GM18526 (cell line): ENCODE data around the gene NPLOC4.

Experiments
- POLR2A ChIP-seq: IDR thresholded peaks from 3 replicates; pipeline ENCODE4 v1.6.1; 2011; ENCODE audit not compliant: insufficient read length; ENCODE audit errors: extremely low read depth

Gene NPLOC4

DNA sequence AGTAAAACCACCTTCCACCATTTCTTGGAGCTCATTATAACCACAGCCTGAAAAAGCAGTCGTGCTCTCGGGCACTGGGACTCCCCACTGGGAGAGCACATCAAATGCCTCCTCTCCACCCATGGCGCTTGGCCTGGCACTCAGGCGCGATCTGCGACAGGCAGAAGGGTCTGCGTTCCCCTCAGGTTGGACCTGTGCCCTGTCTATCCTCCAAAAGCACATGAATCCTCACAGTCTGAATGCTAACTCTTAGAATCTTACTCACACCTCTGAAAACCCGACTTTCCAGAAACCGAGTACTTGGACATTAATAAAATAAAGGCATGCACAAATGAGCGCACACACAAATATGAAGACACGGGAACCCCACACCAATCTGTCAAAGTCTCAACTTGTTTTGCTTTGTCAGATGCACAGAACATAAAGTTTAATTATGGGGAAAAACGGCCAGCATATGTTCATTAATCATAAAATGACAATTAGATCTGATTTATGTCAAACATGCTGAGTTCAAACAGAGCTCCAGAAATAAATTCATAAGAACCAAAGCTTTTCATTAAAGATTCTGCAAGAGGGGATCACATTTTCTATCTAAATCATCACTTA lies 64.2 kb downstream of the NPLOC4 start:
- no peak for TF ChIP-seq POLR2A

- TF ChIP-seq POLR2A: no peak
These were observed 65.9 kb downstream of the NPLOC4 start for GRCh38 chr17:81570964-81571363.

DNA sequence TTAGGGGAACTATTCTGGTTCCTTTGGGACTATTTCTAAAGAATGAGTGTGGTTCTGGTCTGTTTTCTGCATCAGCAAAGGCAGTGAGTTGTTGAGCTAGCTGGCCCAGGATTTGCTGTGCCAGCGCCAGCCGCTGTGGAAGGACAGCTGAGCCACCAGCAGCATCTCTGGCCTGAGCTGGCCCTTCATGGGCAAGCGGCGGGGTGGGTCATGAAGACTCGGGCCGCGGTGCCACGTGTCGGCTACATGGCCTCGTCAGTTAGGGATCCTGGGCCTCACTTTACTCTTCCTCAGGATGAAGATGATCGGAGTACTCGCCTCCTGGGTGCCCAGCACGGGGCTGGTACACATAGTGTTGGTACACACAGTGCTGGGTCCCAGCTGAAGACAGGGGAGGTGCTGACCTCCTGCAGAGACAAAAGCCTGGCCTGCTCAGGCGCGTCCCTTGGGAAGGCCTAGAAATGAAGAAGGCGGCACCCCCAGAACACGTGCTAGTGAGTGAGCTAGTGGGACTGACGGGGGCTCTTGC lies 66.9 kb downstream of the NPLOC4 start:
- TF ChIP-seq POLR2A: no peak

- no peak for TF ChIP-seq POLR2A
These were observed 68.5 kb downstream of the NPLOC4 start for GRCh38 chr17:81568416-81568815.

- TF ChIP-seq POLR2A: no peak
These were observed 69.7 kb downstream of the NPLOC4 start for GRCh38 chr17:81567191-81567590.

- TF ChIP-seq POLR2A: no peak
These were observed 70.3 kb downstream of the NPLOC4 start for GRCh38 chr17:81566461-81567126.

DNA sequence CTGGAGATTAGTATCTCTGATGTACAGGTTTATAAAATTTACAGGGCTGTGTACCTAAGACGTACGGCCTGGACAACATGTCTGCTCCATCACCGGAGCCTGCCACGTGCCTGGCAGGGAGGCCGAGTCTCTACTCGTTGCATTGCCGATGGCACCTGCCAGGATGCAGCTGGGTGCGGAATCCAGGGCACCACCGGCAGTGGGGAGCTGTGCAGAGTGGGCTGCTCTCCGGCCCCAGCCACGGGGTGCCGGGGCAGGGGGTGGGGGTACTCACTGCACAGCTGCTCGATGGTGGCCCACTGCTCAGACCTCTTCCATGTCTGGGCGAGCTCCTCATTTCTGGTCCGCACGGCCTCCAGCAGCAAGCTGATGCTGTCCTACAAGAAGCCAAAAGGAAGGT lies 71.7 kb downstream of the NPLOC4 start:
- no peak for TF ChIP-seq POLR2A

GRCh38 chr17:81564778-81565177 lies 72.1 kb downstream of the NPLOC4 start:
- no peak for TF ChIP-seq POLR2A

DNA sequence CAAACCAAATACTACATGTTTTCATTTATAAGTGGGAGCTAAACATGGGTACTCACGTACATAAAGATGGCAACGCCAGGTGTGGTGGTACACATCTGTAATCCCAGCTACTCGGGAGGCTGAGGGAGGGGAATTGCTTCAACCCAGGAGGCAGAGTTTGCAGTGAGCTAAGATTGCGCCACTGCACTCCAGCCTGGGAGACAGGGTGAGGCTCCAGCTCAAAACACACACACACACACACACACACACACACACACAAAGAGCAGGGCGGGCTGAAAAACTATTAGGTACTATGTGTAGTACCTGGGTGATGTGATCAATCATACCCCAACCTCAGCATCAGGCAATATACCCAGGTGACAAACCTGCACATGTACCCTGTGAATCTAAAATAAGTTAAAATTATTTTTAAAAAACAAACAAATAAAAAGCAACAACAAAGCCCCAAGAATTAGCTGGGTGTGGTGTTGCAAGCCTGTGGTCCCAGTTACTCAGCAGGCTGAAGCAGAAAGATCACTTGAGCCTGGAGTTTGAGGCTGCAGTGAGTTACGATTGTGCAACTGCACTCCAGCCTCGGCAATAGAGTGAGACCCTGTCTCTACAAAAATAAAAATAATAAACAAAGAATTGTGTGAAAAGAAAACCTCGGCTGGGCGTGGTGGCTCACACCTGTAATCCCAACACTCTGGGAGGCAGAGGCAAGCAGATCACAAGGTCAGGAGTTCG lies 72.9 kb downstream of the NPLOC4 start:
- no peak for TF ChIP-seq POLR2A

DNA sequence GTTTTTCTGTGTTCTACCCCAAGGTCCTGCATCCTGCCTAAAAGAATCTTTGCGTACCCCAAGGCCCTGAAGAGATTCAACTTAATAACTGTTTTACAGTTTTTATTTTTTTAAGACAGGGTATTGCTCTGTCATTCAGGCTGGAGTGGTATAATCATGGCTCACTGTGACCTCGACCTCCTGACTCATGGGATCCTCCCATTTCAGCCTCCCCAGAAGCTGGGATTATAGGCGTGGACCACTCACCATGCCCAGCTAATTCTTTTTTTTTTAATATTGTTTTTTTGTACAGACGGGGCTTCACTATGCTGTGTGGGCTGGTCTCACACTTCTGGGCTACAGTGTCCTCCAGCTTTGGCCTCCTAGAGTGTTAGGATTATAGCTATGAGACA lies 75.4 kb downstream of the NPLOC4 start:
- no peak for TF ChIP-seq POLR2A

DNA sequence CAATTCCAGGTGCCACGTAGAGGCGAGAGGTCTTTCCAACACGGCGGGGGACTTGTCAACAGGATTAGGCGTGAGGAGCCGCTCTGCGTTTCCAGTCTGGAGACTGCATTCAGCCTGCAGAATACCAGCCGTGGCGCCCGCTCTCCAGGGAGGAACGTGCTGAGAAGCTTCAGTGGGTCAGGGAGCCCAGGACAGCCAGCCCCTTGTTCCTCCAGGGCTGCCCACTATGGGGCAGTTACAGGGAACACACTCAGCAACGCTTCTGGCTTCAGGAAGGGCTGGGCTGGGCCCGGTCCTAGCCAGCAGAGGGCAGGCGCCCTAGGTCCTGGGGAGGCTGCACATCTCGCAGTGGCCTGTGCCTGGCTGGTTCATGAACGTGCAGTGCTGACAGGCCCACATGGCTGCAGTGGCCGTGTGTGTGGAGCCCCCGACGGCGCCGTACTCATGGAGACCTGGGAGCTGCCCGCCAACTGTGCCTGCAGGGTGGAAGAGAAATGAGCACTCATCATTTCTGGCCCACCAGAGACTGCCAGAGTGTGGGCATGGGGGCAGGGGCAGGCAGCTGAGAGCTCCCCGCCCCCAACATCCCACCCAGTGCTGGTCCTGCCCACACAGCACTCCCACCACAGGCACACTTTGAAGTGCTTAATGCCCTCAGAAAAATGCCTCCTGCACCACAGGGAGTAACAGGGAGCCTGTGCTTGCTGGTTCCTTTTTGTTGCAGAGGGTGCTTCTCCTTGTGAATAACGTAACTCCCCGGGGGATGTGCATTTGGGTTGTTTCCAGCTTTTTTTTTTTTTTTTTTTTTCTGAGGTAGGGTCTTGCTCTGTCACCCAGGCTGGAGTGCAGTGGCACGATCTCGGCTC lies 77.7 kb downstream of the NPLOC4 start:
- no peak for TF ChIP-seq POLR2A

DNA sequence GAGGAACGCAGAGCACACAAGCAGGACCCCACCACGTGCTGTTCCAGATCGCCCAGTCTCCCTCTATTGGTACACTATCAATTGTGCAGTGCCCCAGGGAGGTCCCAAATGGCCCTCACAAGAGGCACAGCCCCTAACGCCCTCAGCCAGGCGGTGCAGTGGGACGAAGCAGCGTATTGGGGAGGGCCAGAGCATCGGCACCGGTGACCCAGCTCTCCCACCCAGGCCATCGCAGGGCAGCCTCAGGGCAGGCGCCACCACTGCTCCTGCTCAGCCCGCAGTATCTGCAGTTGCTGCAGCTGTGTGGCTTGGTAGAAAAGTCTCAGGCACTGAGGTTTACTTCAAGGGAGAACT lies 78.8 kb downstream of the NPLOC4 start:
- TF ChIP-seq POLR2A: no peak

DNA sequence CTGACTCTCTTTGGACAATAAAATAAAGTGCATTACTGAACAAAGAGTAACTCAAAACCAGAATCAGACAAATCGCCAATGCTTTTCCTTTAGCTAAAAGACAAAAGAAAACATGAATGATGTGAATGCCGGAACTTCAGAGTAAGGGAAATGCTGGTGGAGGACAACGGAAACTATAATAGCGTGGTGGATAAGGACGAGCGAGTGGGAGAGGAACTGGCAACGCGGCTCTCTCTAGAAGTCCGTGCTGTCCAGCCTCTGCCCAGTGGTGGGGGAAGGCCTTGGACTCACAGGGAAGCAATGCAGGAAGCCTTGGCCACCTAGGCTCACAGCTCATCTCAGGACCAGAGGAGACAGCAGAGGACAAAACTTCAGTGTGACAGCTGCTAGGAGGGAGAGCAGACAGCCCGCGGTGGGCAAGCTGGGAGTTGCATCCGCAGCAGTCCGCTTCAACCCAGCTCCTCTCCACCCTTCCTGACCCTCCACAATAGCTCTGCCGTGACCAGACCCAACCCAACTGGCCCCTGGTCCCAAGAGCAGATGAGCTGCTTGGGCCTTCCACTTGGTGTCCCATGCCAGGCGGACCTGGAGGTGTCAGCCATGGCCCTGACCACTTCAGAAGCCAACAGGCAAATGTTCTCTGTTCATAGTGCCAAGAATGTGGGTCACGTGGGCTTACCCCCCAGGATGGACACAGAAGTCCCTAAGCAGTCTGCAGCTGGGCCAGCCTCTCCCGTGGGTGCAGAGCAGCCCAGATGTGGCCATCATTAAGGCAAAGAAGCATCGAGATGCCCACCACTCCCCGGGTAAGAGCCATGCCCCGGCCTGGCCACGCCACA lies 79.4 kb downstream of the NPLOC4 start:
- TF ChIP-seq POLR2A: no peak

DNA sequence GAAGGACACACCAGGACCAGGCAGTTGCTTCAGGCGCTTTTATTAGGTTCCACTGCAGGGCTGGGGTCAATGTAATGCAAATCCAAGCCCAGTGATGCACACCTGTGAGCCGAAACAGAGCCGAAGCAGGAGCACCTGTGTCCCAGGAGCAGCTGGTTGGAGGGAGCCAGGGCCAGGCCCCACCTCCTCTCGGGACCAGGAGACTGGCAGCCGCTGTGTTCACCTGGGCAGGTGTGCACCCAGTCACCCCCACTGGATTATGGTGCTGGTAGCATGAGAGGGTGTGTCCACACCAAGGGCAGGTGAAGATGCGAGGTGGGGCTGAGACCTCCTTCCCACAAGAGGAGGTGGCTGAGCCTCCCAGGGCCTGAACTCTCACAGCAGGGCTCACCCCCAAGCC lies 80.0 kb downstream of the NPLOC4 start:
- TF ChIP-seq POLR2A: no peak
